GM23338 (cell line): ENCODE results near the gene RNF213. TPM values are rescaled to one million over a fixed set of nuclear protein-coding genes. Genes with fewer than 3 reads are reported as not detected.
"Not testable (repeated sequence)": the region's sequence is repeated elsewhere in the genome, so short reads cannot be mapped to it uniquely, and the experiment has no call there.

ENCODE experiments used
- ATAC-seq: fragments of 200-7000 bp; cut with Tn5 transposase; 3 replicates; pipeline ENCODE4 v1.9.1; 2020
- DNase-seq: peaks from one replicate; pipeline ENCODE4 v3.0.0-alpha.2; 2015; ENCODE audit warnings: low spot score
- H2AFZ ChIP-seq: fragments of 200-600 bp; sonication (generic); 2 replicates; pipeline ENCODE4 v1.8.0; 2016; ENCODE audit warnings: antibody characterized with exemption, mild to moderate bottlenecking, moderate library complexity
- H3F3A ChIP-seq: fragments of 200-600 bp; sonication (generic); replicated peaks from 2 replicates; pipeline ENCODE4 v1.8.0; 2017; ENCODE audit warnings: antibody characterized with exemption, mixed run types, low read depth
- H3K27ac ChIP-seq: fragments of 200-600 bp; sonication (generic); 2 replicates; pipeline ENCODE4 v1.6.1; 2016; ENCODE audit warnings: low read depth
- H3K27me3 ChIP-seq: fragments of 200-600 bp; sonication (generic); 2 replicates; pipeline ENCODE4 v1.8.0; 2016; ENCODE audit warnings: mild to moderate bottlenecking, mixed run types, moderate library complexity; ENCODE audit not compliant: insufficient read depth
- H3K36me3 ChIP-seq: fragments of 200-600 bp; sonication (generic); 2 replicates; pipeline ENCODE4 v1.8.0; 2016; ENCODE audit warnings: mild to moderate bottlenecking; ENCODE audit not compliant: insufficient read depth
- H3K4me1 ChIP-seq: fragments of 200-600 bp; sonication (generic); 2 replicates; pipeline ENCODE4 v1.8.0; 2016; ENCODE audit warnings: mild to moderate bottlenecking, moderate library complexity; ENCODE audit not compliant: insufficient read depth
- H3K4me2 ChIP-seq: fragments of 200-600 bp; sonication (generic); 2 replicates; pipeline ENCODE4 v1.7.1; 2017; ENCODE audit warnings: mixed run types
- H3K4me3 ChIP-seq: fragments of 200-600 bp; sonication (generic); 2 replicates; pipeline ENCODE4 v1.6.1; 2016; ENCODE audit warnings: mixed run types
- H3K79me2 ChIP-seq: fragments of 200-600 bp; sonication (generic); replicated peaks from 2 replicates; pipeline ENCODE4 v1.8.0; 2017; ENCODE audit warnings: mild to moderate bottlenecking; ENCODE audit not compliant: insufficient read depth
- H3K9me2 ChIP-seq: fragments of 200-600 bp; sonication (generic); 2 replicates; pipeline ENCODE4 v1.8.0; 2017; ENCODE audit not compliant: insufficient read depth
- H4K20me1 ChIP-seq: fragments of 200-600 bp; sonication (generic); replicated peaks from 2 replicates; pipeline ENCODE4 v1.8.0; 2017; ENCODE audit warnings: mild to moderate bottlenecking; ENCODE audit not compliant: insufficient read depth
- H3K27ac Mint-ChIP-seq: 2 replicates; pipeline ENCODE4 v1.8.0; 2020; ENCODE audit warnings: inconsistent platforms, mild to moderate bottlenecking, moderate library complexity, mixed read lengths
- H3K27me3 Mint-ChIP-seq: 3 replicates; pipeline ENCODE4 v1.8.0; 2022; ENCODE audit warnings: low read depth, mild to moderate bottlenecking, moderate library complexity, mixed read lengths, inconsistent platforms; ENCODE audit not compliant: insufficient read depth, poor library complexity
- H3K36me3 Mint-ChIP-seq: 3 replicates; pipeline ENCODE4 v1.8.0; 2021; ENCODE audit warnings: low read depth, mild to moderate bottlenecking, inconsistent platforms, moderate library complexity, mixed read lengths
- H3K4me1 Mint-ChIP-seq: 3 replicates; pipeline ENCODE4 v1.8.0; 2020; ENCODE audit warnings: mild to moderate bottlenecking, inconsistent platforms, mixed read lengths
- H3K4me3 Mint-ChIP-seq: 3 replicates; pipeline ENCODE4 v1.8.0; 2021; ENCODE audit warnings: moderate library complexity, mild to moderate bottlenecking, inconsistent platforms, mixed read lengths
- H3K9me3 Mint-ChIP-seq: 3 replicates; pipeline ENCODE4 v1.8.0; 2020; ENCODE audit warnings: moderate library complexity, mild to moderate bottlenecking, inconsistent platforms, mixed read lengths
- CREB1 ChIP-seq: fragments of 250-450 bp; sonication (Bioruptor Pico); IDR thresholded peaks from 2 replicates; pipeline ENCODE4 v1.5.0; 2020; ENCODE audit warnings: low read depth, mild to moderate bottlenecking, moderate library complexity
- JUNB ChIP-seq: IDR thresholded peaks from one replicate; pipeline ENCODE4 v1.6.1; 2016; ENCODE audit warnings: antibody characterized with exemption; ENCODE audit not compliant: unreplicated experiment
- POLR2AphosphoS5 ChIP-seq: IDR thresholded peaks from 2 replicates; pipeline ENCODE4 v1.6.1; 2016; ENCODE audit warnings: antibody characterized with exemption, low read depth
- STAT1 ChIP-seq: IDR thresholded peaks from one replicate; pipeline ENCODE4 v1.6.1; 2016; ENCODE audit warnings: antibody characterized with exemption; ENCODE audit not compliant: unreplicated experiment
- ZNF114 ChIP-seq: fragments of 250-450 bp; sonication (Bioruptor Pico); IDR thresholded peaks from 2 replicates; pipeline ENCODE4 v1.5.0; 2020; ENCODE audit warnings: mild to moderate bottlenecking, moderate library complexity
- polyA plus RNA-seq: library from polyadenylated mRNA; unstranded; fragments of >200 nt; fragmentation: Nextera tagmentation; extraction: Ambion mirVana; gene quantifications from 2 replicates; pipeline ENCODE4 v1.2.1, GENCODE V29; 2016
- total RNA-seq: library from RNA; depleted of rRNA; stranded (reverse); fragments of >200 nt; shearing (Covaris generic); gene quantifications from 2 replicates; pipeline ENCODE4 v1.2.3, GENCODE V29; 2014
- TF ChIP-seq, protein P1 (sequence below): fragments of 250-450 bp; sonication (Bioruptor Pico); IDR thresholded peaks from 2 replicates; pipeline ENCODE4 v1.5.0; 2020; ENCODE audit warnings: mild to moderate bottlenecking, moderate library complexity
- TF ChIP-seq, protein P2 (sequence below), 2 experiments: fragments of 200-600 bp in 1 of 2; sonication (generic) in 1 of 2; conservative IDR thresholded peaks; 2 replicates each; pipeline versions ENCODE4 v1.5.1 to v1.6.1; 2016 to 2017; ENCODE audit warnings: antibody characterized with exemption in 2 of 2, low read depth in 2 of 2, mild to moderate bottlenecking in 2 of 2, moderate library complexity in 1 of 2

The RNF213 gene
- total and polyA plus RNA-seq, 2 experiments from 2014 or later, result 21.2 to 67.2 TPM

DNA sequence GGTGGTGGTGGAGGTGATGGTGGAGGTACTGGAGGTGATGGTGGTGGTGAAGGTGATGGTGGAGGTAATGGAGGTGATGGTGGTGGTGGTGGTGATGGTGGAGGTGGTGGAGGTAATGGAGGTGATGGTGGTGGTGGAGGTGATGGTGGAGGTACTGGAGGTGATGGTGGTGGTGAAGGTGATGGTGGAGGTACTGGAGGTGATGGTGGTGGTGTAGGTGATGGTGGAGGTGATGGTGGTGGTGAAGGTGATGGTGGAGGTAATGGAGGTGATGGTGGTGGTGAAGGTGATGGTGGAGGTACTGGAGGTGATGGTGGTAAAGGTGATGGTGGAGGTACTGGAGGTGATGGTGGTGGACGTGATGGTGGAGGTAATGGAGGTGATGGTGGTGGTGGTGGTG is 53.3 kb downstream of the RNF213 start:
- H3K4me1 ChIP-seq, H3K27ac Mint-ChIP-seq, DNase-seq, H3K4me2 ChIP-seq, H3K36me3 ChIP-seq, H2AFZ ChIP-seq, H3K9me3 Mint-ChIP-seq, ATAC-seq, H3F3A ChIP-seq, H3K79me2 ChIP-seq, H3K9me2 ChIP-seq, H3K4me3 ChIP-seq, H3K4me3 Mint-ChIP-seq, H3K27me3 ChIP-seq, H3K27ac ChIP-seq, H4K20me1 ChIP-seq, H3K4me1 Mint-ChIP-seq, H3K27me3 Mint-ChIP-seq: not testable (repeated sequence)
- peaks cover 73% of the 10 kb centered on the region for H3K36me3 Mint-ChIP-seq

DNA sequence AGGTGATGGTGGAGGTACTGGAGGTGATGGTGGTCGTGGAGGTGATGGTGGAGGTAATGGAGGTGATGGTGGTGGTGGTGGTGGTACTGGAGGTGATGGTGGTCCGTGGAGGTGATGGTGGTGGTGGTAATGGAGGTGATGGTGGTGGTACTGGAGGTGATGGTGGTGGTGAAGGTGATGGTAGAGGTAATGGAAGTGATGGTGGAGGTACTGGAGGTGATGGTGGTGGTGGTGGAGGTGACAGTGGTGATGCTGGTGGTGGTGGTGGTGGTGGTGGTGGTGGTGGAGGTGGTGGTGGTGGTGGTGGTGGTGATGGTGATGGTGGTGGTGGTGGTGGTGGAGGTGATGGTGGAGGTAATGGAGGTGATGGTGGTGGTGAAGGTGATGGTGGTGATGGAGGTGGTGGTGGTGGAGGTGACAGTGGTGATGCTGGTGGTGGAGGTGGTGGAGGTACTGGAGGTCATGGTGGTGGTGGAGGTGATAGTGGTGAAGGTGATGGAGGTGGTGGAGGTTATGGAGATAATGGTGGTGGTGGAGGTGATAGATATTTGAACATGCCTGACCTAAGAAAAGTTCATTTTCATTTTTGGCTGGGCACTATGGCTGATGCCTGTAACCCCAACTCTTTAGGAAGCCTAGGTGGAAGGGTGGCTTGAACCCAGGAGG is 55.0 kb downstream of the RNF213 start:
- no peaks in the 10 kb centered on the region; the same call in 2 of the 3 replicates for H3K4me1 Mint-ChIP-seq
- ATAC-seq (no peak), DNase-seq (no peak)
- peaks cover 9% of the 10 kb centered on the region for H3K9me3 Mint-ChIP-seq
- Histone ChIP-seq H3K27me3 (no peaks in the 10 kb centered on the region), H3K4me2 (no peak overlapping the region), H3K4me3 (no peak overlapping the region), H4K20me1 (no peaks in the 10 kb centered on the region), H3K4me1 (no peaks in the 10 kb centered on the region), H2AFZ (no peak overlapping the region), H3K9me2 (0 out of 2 replicates have a peak, but pooled peaks cover 3% of the 10 kb centered on the region), H3K36me3 (peaks cover 5% of the 10 kb centered on the region; the same call in 1 of the 2 replicates), H3F3A (no peaks in the 10 kb centered on the region), H3K79me2 (no peaks in the 10 kb centered on the region), H3K27ac (no peak overlapping the region)
- H3K36me3 Mint-ChIP-seq, result peaks cover 69% of the 10 kb centered on the region
- H3K4me3 Mint-ChIP-seq, result no peak overlapping the region
- TF ChIP-seq ZNF114 (CRISPR knock-in tag) (no peak), JUNB (no peak), POLR2AphosphoS5 (no peak), STAT1 (no peak), CREB1 (CRISPR knock-in tag) (no peak)
- TF ChIP-seq, protein P1, sequence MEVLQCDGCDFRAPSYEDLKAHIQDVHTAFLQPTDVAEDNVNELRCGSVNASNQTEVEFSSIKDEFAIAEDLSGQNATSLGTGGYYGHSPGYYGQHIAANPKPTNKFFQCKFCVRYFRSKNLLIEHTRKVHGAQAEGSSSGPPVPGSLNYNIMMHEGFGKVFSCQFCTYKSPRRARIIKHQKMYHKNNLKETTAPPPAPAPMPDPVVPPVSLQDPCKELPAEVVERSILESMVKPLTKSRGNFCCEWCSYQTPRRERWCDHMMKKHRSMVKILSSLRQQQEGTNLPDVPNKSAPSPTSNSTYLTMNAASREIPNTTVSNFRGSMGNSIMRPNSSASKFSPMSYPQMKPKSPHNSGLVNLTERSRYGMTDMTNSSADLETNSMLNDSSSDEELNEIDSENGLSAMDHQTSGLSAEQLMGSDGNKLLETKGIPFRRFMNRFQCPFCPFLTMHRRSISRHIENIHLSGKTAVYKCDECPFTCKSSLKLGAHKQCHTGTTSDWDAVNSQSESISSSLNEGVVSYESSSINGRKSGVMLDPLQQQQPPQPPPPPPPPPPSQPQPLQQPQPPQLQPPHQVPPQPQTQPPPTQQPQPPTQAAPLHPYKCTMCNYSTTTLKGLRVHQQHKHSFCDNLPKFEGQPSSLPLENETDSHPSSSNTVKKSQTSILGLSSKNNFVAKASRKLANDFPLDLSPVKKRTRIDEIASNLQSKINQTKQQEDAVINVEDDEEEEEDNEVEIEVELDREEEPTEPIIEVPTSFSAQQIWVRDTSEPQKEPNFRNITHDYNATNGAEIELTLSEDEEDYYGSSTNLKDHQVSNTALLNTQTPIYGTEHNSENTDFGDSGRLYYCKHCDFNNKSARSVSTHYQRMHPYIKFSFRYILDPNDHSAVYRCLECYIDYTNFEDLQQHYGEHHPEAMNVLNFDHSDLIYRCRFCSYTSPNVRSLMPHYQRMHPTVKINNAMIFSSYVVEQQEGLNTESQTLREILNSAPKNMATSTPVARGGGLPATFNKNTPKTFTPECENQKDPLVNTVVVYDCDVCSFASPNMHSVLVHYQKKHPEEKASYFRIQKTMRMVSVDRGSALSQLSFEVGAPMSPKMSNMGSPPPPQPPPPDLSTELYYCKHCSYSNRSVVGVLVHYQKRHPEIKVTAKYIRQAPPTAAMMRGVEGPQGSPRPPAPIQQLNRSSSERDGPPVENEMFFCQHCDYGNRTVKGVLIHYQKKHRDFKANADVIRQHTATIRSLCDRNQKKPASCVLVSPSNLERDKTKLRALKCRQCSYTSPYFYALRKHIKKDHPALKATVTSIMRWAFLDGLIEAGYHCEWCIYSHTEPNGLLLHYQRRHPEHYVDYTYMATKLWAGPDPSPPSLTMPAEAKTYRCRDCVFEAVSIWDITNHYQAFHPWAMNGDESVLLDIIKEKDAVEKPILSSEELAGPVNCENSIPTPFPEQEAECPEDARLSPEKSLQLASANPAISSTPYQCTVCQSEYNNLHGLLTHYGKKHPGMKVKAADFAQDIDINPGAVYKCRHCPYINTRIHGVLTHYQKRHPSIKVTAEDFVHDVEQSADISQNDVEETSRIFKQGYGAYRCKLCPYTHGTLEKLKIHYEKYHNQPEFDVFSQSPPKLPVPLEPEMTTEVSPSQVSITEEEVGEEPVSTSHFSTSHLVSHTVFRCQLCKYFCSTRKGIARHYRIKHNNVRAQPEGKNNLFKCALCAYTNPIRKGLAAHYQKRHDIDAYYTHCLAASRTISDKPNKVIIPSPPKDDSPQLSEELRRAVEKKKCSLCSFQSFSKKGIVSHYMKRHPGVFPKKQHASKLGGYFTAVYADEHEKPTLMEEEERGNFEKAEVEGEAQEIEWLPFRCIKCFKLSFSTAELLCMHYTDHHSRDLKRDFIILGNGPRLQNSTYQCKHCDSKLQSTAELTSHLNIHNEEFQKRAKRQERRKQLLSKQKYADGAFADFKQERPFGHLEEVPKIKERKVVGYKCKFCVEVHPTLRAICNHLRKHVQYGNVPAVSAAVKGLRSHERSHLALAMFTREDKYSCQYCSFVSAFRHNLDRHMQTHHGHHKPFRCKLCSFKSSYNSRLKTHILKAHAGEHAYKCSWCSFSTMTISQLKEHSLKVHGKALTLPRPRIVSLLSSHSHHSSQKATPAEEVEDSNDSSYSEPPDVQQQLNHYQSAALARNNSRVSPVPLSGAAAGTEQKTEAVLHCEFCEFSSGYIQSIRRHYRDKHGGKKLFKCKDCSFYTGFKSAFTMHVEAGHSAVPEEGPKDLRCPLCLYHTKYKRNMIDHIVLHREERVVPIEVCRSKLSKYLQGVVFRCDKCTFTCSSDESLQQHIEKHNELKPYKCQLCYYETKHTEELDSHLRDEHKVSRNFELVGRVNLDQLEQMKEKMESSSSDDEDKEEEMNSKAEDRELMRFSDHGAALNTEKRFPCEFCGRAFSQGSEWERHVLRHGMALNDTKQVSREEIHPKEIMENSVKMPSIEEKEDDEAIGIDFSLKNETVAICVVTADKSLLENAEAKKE (CRISPR knock-in tag), result no peak
- TF ChIP-seq, protein P2, sequence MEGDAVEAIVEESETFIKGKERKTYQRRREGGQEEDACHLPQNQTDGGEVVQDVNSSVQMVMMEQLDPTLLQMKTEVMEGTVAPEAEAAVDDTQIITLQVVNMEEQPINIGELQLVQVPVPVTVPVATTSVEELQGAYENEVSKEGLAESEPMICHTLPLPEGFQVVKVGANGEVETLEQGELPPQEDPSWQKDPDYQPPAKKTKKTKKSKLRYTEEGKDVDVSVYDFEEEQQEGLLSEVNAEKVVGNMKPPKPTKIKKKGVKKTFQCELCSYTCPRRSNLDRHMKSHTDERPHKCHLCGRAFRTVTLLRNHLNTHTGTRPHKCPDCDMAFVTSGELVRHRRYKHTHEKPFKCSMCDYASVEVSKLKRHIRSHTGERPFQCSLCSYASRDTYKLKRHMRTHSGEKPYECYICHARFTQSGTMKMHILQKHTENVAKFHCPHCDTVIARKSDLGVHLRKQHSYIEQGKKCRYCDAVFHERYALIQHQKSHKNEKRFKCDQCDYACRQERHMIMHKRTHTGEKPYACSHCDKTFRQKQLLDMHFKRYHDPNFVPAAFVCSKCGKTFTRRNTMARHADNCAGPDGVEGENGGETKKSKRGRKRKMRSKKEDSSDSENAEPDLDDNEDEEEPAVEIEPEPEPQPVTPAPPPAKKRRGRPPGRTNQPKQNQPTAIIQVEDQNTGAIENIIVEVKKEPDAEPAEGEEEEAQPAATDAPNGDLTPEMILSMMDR (conservative IDR thresholded peaks at IDR 0.05; ENCODE audit: low read depth in 2 of 2), result no peak
- no peak overlapping the region for H3K27ac Mint-ChIP-seq
- peaks cover 10% of the 10 kb centered on the region for H3K27me3 Mint-ChIP-seq
